GM18951 (cell line): ENCODE data around the gene ZNF334.

Experiments used
- POLR2A ChIP-seq: IDR thresholded peaks from 4 replicates; pipeline ENCODE4 v1.6.1; 2011; ENCODE audit warnings: mild to moderate bottlenecking; ENCODE audit not compliant: insufficient read length, insufficient read depth; ENCODE audit errors: extremely low read depth
- in situ Hi-C: fragments of 300-500 bp; cut with MboI; formaldehyde crosslinking; loops from one replicate; pipeline ENCODE4 v1.12.0; 2022; ENCODE audit warnings: low sequenced_read_pairs, mixed read lengths, inconsistent platforms; ENCODE audit not compliant: unreplicated experiment

ZNF334 gene

DNA sequence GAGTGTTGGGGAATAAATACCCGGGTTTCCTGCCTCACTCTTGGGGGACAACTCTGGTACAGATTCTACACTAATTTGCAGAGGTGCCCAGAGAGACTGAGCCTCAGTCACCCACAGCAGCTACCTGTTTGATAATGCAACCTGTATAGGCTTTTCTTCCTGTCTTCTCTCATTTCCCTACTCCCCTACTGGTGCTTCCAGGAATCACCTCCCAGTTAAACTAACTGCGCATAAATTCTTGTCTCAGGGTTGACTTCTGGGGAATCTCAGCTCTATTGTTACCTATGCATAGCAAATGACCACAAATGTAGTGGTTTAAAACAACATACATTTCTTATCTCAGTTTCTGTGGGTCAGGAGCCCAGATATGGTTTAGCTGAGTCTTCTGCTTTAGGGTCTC lies 25.8 kb upstream of the ZNF334 start:
- in situ Hi-C loops: no loop called here
- TF ChIP-seq POLR2A: no peak

- no peak for TF ChIP-seq POLR2A
These were observed 17.3 kb upstream of the ZNF334 start for GRCh38 chr20:46530640-46531039.

GRCh38 chr20:46523696-46524328 lies 10.5 kb upstream of the ZNF334 start:
- TF ChIP-seq POLR2A: no peak
- in situ Hi-C loops: loop anchor here (10.0 kb wide), 1 partner anchor 161 kb away; the partner anchor contains the start of gene TP53RK

More at GRCh38 chr20:46530640-46531039, 17.3 kb upstream of the ZNF334 start:
- in situ Hi-C loops: no loop called here

- in situ Hi-C loops: loop anchor here (10.0 kb wide), 1 partner anchor 162 kb away; the partner anchor contains the start of gene TP53RK
- TF ChIP-seq POLR2A: no peak
These were observed 9.7 kb upstream of the ZNF334 start for GRCh38 chr20:46523108-46523507.

GRCh38 chr20:46520976-46521579 lies 7.7 kb upstream of the ZNF334 start:
- in situ Hi-C loops: loop anchor here (10.0 kb wide), 1 partner anchor 164 kb away; the partner anchor contains the start of gene TP53RK
- TF ChIP-seq POLR2A: no peak

- TF ChIP-seq POLR2A: no peak
- in situ Hi-C loops: loop anchor here (10.0 kb wide), 1 partner anchor 164 kb away; the partner anchor contains the start of gene TP53RK
These were observed 7.2 kb upstream of the ZNF334 start for GRCh38 chr20:46520540-46520939.

GRCh38 chr20:46519471-46520068 lies 6.2 kb upstream of the ZNF334 start:
- in situ Hi-C loops: loop anchor here (10.0 kb wide), 1 partner anchor 165 kb away; the partner anchor contains the start of gene TP53RK
- no peak for TF ChIP-seq POLR2A

DNA sequence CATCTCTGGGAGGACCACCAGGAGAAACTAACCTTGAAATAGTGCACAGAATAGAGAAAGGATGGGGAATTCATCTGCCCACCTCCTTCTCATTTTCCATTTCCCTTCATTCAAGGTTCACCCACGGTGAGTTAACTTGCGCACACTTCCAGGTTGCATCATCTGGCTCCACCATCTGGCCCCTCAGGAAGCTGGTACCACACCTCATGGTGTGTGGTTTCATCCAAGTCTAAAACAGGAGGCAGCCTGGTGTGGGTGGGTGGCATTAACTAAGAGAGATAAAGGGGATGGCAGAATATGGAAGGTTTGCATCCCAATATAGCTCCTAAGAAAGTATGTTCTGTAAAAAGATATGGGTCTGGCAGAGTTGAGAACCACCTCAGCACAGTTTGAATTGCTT lies 3.8 kb downstream of the ZNF334 start:
- in situ Hi-C loops: no loop called here
- TF ChIP-seq POLR2A: no peak

- TF ChIP-seq POLR2A: no peak
- in situ Hi-C loops: no loop called here
These were observed 5.5 kb downstream of the ZNF334 start for GRCh38 chr20:46507760-46508407.

DNA sequence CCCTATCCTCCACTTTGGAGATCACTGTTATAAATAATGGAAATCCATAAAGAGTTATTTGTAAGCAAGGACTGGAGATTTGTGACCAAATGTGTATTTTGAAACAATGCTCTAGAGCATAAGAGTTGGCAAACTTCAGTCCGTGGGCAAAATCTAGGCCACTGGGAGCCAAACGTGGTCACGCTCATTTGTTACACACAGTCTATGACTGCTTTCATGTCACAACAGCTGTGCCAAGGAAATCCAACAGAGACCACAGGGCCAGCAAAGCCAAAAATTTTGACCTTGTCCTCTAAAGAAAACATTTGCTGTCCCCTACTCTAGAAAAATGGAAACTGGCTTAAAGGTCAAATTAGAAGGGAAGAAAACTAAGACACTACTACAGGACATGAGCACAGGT lies 7.9 kb downstream of the ZNF334 start:
- no peak for TF ChIP-seq POLR2A
- in situ Hi-C loops: no loop called here

GRCh38 chr20:46501961-46502360 lies 11.4 kb downstream of the ZNF334 start:
- TF ChIP-seq POLR2A: no peak
- in situ Hi-C loops: no loop called here

- in situ Hi-C loops: no loop called here
- TF ChIP-seq POLR2A: no peak
These were observed 11.9 kb downstream of the ZNF334 start for GRCh38 chr20:46501337-46501942.

DNA sequence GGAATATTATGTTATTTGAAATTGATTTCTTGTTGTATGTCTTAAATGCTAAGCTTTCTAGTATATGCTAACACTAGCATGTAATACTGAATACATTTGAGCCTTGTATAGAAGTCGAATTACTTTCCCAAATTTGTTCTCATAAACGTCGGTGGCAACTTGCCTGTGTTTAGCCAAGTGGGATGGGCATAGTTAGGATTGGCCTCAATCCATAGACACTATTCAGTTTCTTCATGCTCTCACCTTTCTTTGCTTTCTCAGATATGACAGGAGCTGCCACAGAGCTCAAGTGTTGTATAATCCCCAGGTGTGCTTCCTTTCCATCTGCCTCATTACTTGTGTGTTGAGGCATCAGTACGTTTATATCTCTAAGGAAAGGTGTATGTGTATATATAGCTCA lies 19.3 kb downstream of the ZNF334 start:
- in situ Hi-C loops: no loop called here

More for the DNA sequence above, 19.3 kb downstream of the ZNF334 start:
- no peak for TF ChIP-seq POLR2A
